H1 (cell line): ENCODE results near the gene CACNA1B. TPM values are rescaled to one million over a fixed set of nuclear protein-coding genes. Genes with fewer than 3 reads are reported as not detected.
A peak's percentile ranks its signal among the peaks of the same experiment; 100 is the strongest.

Experiments
- CTCF ChIA-PET: fragments of 300-600 bp; sonication (Branson Sonifier 250); formaldehyde crosslinking; loops from one replicate; lab custom pipeline; 2021; ENCODE audit not compliant: partially characterized antibody; lab: Charles Lee
- POLR2A ChIA-PET: fragments of 300-600 bp; sonication (Branson Sonifier 250); formaldehyde crosslinking; loops from one replicate; lab custom pipeline; 2021; ENCODE audit warnings: inconsistent platforms; ENCODE audit not compliant: partially characterized antibody; lab: Charles Lee
- DNase-seq, 2 experiments: peaks; one replicate each; pipeline versions ENCODE4 v3.0.0 to v3.0.0-alpha.2; 2010 to 2022; ENCODE audit warnings: low spot score in 2 of 2, low read depth in 1 of 2, mixed read lengths in 1 of 2
- FAIRE-seq: peaks from 2 replicates; lab custom pipeline; 2011; peaks lifted over from hg19 to GRCh38; lab: Jason Lieb, UNC
- H2AFZ ChIP-seq: 2 replicates; pipeline ENCODE4 v1.8.1; 2012; ENCODE audit warnings: low read length, inconsistent platforms
- H2AK5ac ChIP-seq: 2 replicates; pipeline ENCODE4 v1.6.1; 2013; ENCODE audit warnings: low read depth, low read length
- H2BK120ac ChIP-seq: replicated peaks from 2 replicates; pipeline ENCODE3; 2013; ENCODE audit warnings: low read depth, low read length, inconsistent platforms
- H2BK12ac ChIP-seq: 2 replicates; pipeline ENCODE4 v1.6.1; 2013; ENCODE audit warnings: low read depth, low read length
- H2BK15ac ChIP-seq: 2 replicates; pipeline ENCODE4 v1.6.1; 2013; ENCODE audit warnings: low read length
- H2BK20ac ChIP-seq: 2 replicates; pipeline ENCODE4 v1.6.1; 2013; ENCODE audit warnings: low read length
- H2BK5ac ChIP-seq: 2 replicates; pipeline ENCODE4 v1.6.1; 2013; ENCODE audit warnings: low read depth, low read length
- H3K14ac ChIP-seq: 2 replicates; pipeline ENCODE4 v1.6.1; 2013; ENCODE audit warnings: inconsistent platforms; ENCODE audit not compliant: insufficient read length
- H3K18ac ChIP-seq: 2 replicates; pipeline ENCODE4 v1.6.1; 2013; ENCODE audit warnings: low read length; ENCODE audit errors: extremely low read depth
- H3K23ac ChIP-seq: 2 replicates; pipeline ENCODE4 v1.6.1; 2013; ENCODE audit warnings: inconsistent platforms; ENCODE audit not compliant: insufficient read length
- H3K23me2 ChIP-seq: 2 replicates; pipeline ENCODE4 v1.6.1; 2013; ENCODE audit warnings: low read depth, low read length
- H3K27ac ChIP-seq: 2 replicates; pipeline ENCODE4 v1.6.1; 2011; ENCODE audit warnings: low read depth, low read length, inconsistent platforms
- H3K27me3 ChIP-seq, 4 experiments: replicated peaks in 1 of 4; 1 replicate in 1 of 4; 2 replicates in 3 of 4; pipeline versions ENCODE4 v1.6.1 to v1.8.1; 2011 to 2013; ENCODE audit warnings: low read length in 3 of 4, mild to moderate bottlenecking in 3 of 4, inconsistent platforms in 2 of 4, mixed read lengths in 2 of 4, moderate library complexity in 1 of 4; ENCODE audit not compliant: control insufficient read depth in 3 of 4, insufficient read depth in 3 of 4; ENCODE audit errors: extremely low read depth in 1 of 4
- H3K36me3 ChIP-seq, 4 experiments: 2 replicates each; pipeline versions ENCODE4 v1.6.1 to v1.8.1; 2011 to 2013; ENCODE audit warnings: mild to moderate bottlenecking in 4 of 4, low read length in 3 of 4, moderate library complexity in 2 of 4, control low read depth in 1 of 4, inconsistent platforms in 1 of 4; ENCODE audit not compliant: insufficient read depth in 4 of 4, control insufficient read depth in 2 of 4
- H3K4ac ChIP-seq: replicated peaks from 2 replicates; pipeline ENCODE3; 2013; ENCODE audit warnings: low read length, low read depth, mixed read lengths, inconsistent platforms; ENCODE audit not compliant: insufficient read length
- H3K4me1 ChIP-seq, 4 experiments: replicated peaks in 1 of 4; 1 replicate in 1 of 4; 2 replicates in 3 of 4; pipeline versions ENCODE4 v1.6.1 to v1.8.1; 2011 to 2013; ENCODE audit warnings: low read length in 3 of 4, inconsistent platforms in 2 of 4, mixed read lengths in 1 of 4; ENCODE audit not compliant: insufficient read depth in 4 of 4, control insufficient read depth in 3 of 4
- H3K4me2 ChIP-seq, 2 experiments: 2 replicates each; pipeline versions ENCODE4 v1.6.1 to v1.8.1; 2011 to 2013; ENCODE audit warnings: low read depth in 2 of 2, low read length in 2 of 2, control low read depth in 1 of 2, inconsistent platforms in 1 of 2, mild to moderate bottlenecking in 1 of 2; ENCODE audit not compliant: insufficient read depth in 1 of 2
- H3K4me3 ChIP-seq, 4 experiments: fragments of 200-600, 300-600 bp in 1 of 4; sonication (generic), shearing (Covaris generic), sonication (Bioruptor Twin) in 1 of 4; 2 replicates each; pipeline versions ENCODE4 v1.5.1 to v1.8.1; 2011 to 2016; ENCODE audit warnings: low read length in 4 of 4, low read depth in 3 of 4, control low read depth in 2 of 4, inconsistent platforms in 2 of 4, mild to moderate bottlenecking in 2 of 4, mixed read lengths in 1 of 4, moderate library complexity in 1 of 4; ENCODE audit not compliant: insufficient read depth in 2 of 4; ENCODE audit errors: extremely low read depth in 1 of 4
- H3K56ac ChIP-seq: replicated peaks from 2 replicates; pipeline ENCODE3; 2013; ENCODE audit warnings: low read depth, mild to moderate bottlenecking, mixed read lengths, low read length, inconsistent platforms; ENCODE audit not compliant: insufficient read length
- H3K79me1 ChIP-seq: 2 replicates; pipeline ENCODE4 v1.6.1; 2013; ENCODE audit warnings: low read depth, low read length, control low read depth
- H3K79me2 ChIP-seq, 2 experiments: 2 replicates each; pipeline versions ENCODE4 v1.6.1 to v1.8.1; 2012 to 2013; ENCODE audit warnings: low read length in 2 of 2, mild to moderate bottlenecking in 2 of 2, inconsistent platforms in 1 of 2; ENCODE audit not compliant: insufficient read depth in 2 of 2, control insufficient read depth in 1 of 2
- H3K9ac ChIP-seq, 4 experiments: replicated peaks in 1 of 4; 1 replicate in 1 of 4; 2 replicates in 3 of 4; pipeline versions ENCODE4 v1.6.1 to v1.8.1; 2011 to 2013; ENCODE audit warnings: low read depth in 3 of 4, low read length in 3 of 4, control low read depth in 2 of 4, mild to moderate bottlenecking in 2 of 4, moderate library complexity in 2 of 4, inconsistent platforms in 1 of 4; ENCODE audit errors: extremely low read depth in 1 of 4
- H3K9me3 ChIP-seq, 2 experiments: 2 replicates each; pipeline versions ENCODE4 v1.6.1 to v1.8.1; 2012 to 2013; ENCODE audit warnings: mild to moderate bottlenecking in 2 of 2, moderate library complexity in 2 of 2, control low read depth in 1 of 2, inconsistent platforms in 1 of 2, low read depth in 1 of 2, low read length in 1 of 2, mixed read lengths in 1 of 2; ENCODE audit not compliant: insufficient read depth in 2 of 2
- H4K20me1 ChIP-seq, 2 experiments: replicated peaks in 1 of 2; 2 replicates each; pipeline versions ENCODE3 to v1.8.1; 2011 to 2013; ENCODE audit warnings: inconsistent platforms in 2 of 2, low read length in 2 of 2, mild to moderate bottlenecking in 1 of 2; ENCODE audit not compliant: insufficient read depth in 2 of 2, control insufficient read depth in 1 of 2
- H4K5ac ChIP-seq: 2 replicates; pipeline ENCODE4 v1.6.1; 2013; ENCODE audit warnings: low read length, low read depth, mixed read lengths, inconsistent platforms; ENCODE audit not compliant: insufficient read length
- H4K8ac ChIP-seq: 2 replicates; pipeline ENCODE4 v1.8.0; 2013; ENCODE audit warnings: mild to moderate bottlenecking, moderate library complexity, low read length, inconsistent platforms; ENCODE audit not compliant: insufficient read depth; ENCODE audit errors: extremely low read depth
- H4K91ac ChIP-seq: replicated peaks from 2 replicates; pipeline ENCODE3; 2013; ENCODE audit warnings: low read length, mixed read lengths, inconsistent platforms; ENCODE audit not compliant: insufficient read length
- ASH2L ChIP-seq: fragments of 200-600, 300-600 bp; sonication (generic); IDR thresholded peaks from one replicate; pipeline ENCODE4 v1.7.1; 2017; ENCODE audit warnings: low read length
- BACH1 ChIP-seq: IDR thresholded peaks from 2 replicates; pipeline ENCODE4 v1.6.1; 2012; ENCODE audit warnings: low read length, improper control_type of control experiment
- CHD2 ChIP-seq: IDR thresholded peaks from 2 replicates; pipeline ENCODE4 v1.6.1; 2012; ENCODE audit warnings: low read length, improper control_type of control experiment
- EGR1 ChIP-seq: IDR thresholded peaks from 2 replicates; pipeline ENCODE4 v1.6.1; 2011; ENCODE audit warnings: low read depth, low read length, borderline replicate concordance
- JUN ChIP-seq: IDR thresholded peaks from 2 replicates; pipeline ENCODE4 v1.6.1; 2011; ENCODE audit warnings: low read depth, mild to moderate bottlenecking, improper control_type of control experiment, low read length
- KDM4A ChIP-seq: IDR thresholded peaks from one replicate; pipeline ENCODE4 v1.7.1; 2012; ENCODE audit warnings: low read depth, mild to moderate bottlenecking, moderate library complexity, low read length, inconsistent platforms; ENCODE audit not compliant: severe bottlenecking
- PHF8 ChIP-seq: fragments of 200-600 bp; sonication (generic); conservative IDR thresholded peaks from 2 replicates; pipeline ENCODE4 v1.7.1; 2012; ENCODE audit warnings: low read depth, mild to moderate bottlenecking, inconsistent platforms, low read length, moderate library complexity
- RAD21 ChIP-seq, 2 experiments: IDR thresholded peaks in 1 of 2; conservative IDR thresholded peaks in 1 of 2; 2 replicates each; pipeline ENCODE4 v1.6.1; 2011; ENCODE audit warnings: low read depth in 2 of 2, low read length in 2 of 2, improper control_type of control experiment in 1 of 2, inconsistent platforms in 1 of 2, mild to moderate bottlenecking in 1 of 2, moderate library complexity in 1 of 2
- RXRA ChIP-seq: IDR thresholded peaks from 2 replicates; pipeline ENCODE4 v1.6.1; 2011; ENCODE audit warnings: low read depth, mild to moderate bottlenecking, low read length, moderate library complexity; ENCODE audit not compliant: insufficient read depth
- SIN3A ChIP-seq, 2 experiments: IDR thresholded peaks in 1 of 2; conservative IDR thresholded peaks in 1 of 2; 2 replicates each; pipeline ENCODE4 v1.6.1; 2011 to 2012; ENCODE audit warnings: low read length in 2 of 2, improper control_type of control experiment in 1 of 2, low read depth in 1 of 2, mild to moderate bottlenecking in 1 of 2
- WGBS, 2 experiments: shearing (Covaris generic) in 1 of 2; methylation state at CpG; one replicate each; pipeline versions ENCODE4 v1.1.6 to v1.1.7; 2013 to 2015; ENCODE audit warnings: low lambda C conversion rate in 2 of 2, mixed read lengths in 2 of 2, inconsistent platforms in 1 of 2, low coverage in 1 of 2, missing lambda C conversion rate in 1 of 2; ENCODE audit not compliant: insufficient replicate concordance in 2 of 2, insufficient coverage in 1 of 2, insufficient read length in 1 of 2; ENCODE audit errors: extremely low coverage in 1 of 2, missing lambda C conversion rate in 1 of 2; 5-methylcytosine and 5-hydroxymethylcytosine counted together
- polyA plus RNA-seq, 7 experiments: library from polyadenylated mRNA; depleted of rRNA in 3 of 7; stranded (reverse) in 5 of 7; unstranded in 2 of 7; fragments of >200 nt in 5 of 7; fragments of 200-250 nt in 2 of 7; gene quantifications; 1 replicate in 5 of 7; 2 replicates in 1 of 7; 4 replicates in 1 of 7; pipeline versions ENCODE4 v1.2.1 to v1.2.3, GENCODE V29; 2011 to 2013; ENCODE audit warnings: missing spikeins in 2 of 7, mixed read lengths in 2 of 7
- total RNA-seq: library from RNA; stranded (reverse); fragmentation: NEBNext Ultra II Directional; extraction: Animal tissue kit (Norgen Biotek cat#: 25700); gene quantifications from 2 replicates; pipeline ENCODE4 v1.2.1, GENCODE V29; 2021

Gene CACNA1B
- total and polyA plus RNA-seq, 2 of the 8 experiments (the other 6 are each of a cell fraction or from before 2014, with no cell fraction given) = 1.5 to 5.7 TPM

DNA sequence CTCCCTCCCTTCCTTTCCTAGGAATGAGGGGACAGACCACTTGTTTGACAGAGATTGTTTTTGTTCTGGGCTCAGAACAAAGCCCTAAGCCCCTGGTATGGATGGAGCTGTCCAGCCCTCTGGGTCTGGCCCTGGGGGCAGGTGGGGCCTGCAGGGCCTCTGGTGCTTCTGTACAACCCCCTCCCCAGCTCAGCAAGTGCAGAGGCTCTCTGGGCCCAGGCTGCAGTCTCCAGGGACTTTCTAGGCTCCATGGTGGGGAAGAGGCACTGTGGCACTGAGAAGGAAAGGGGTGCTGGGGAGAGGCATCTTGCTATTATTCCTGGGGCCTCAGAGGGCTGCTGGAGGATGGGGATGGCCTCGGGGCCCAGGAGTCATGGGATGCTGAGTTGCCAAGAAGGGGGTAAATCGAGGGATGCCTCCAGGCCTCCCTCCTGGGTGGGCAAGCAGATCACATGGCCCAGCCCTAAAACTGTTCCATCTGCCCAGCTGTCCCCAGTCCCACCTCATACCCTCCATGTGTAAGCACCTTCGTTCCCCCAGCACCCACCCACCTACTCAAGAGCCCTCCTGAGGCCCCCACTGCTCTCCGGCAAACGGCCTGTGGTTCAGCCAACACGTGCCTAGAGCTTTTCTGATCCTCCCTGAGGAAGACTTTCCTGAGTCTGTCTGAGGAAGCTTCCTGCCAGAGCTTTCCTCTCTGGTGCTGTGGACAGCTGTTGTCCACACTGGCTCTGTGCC is 225.7 kb downstream of the CACNA1B start:
- no peak overlapping the region for H2BK20ac ChIP-seq
- H3K27me3 ChIP-seq = no peaks in the 10 kb centered on the region
- DNase-seq = peak in 1 of 2 experiments; percentile 26
- POLR2A ChIA-PET = no interaction called here
- no peak overlapping the region for H2AK5ac ChIP-seq
- no peak overlapping the region for H3K4ac ChIP-seq
- H3K4me3 ChIP-seq = no peak overlapping the region
- H3K23ac ChIP-seq = no peak overlapping the region
- H3K56ac ChIP-seq = no peak overlapping the region
- H4K8ac ChIP-seq = no peak overlapping the region; the same call in 1 of the 2 replicates
- no peak for FAIRE-seq
- peaks cover 0 to 4% of the 10 kb centered on the region in 2 experiments for H4K20me1 ChIP-seq
- no peak overlapping the region for H3K14ac ChIP-seq
- H4K5ac ChIP-seq = no peak overlapping the region
- H3K27ac ChIP-seq = no peak overlapping the region
- H3K79me2 ChIP-seq = no peaks in the 10 kb centered on the region
- H3K4me1 ChIP-seq = no peaks in the 10 kb centered on the region; a peak in 1 of 7 replicates
- H3K18ac ChIP-seq = no peak overlapping the region
- H3K36me3 ChIP-seq = no peaks in the 10 kb centered on the region
- no peak overlapping the region for H2BK12ac ChIP-seq
- WGBS, 2 experiments = 83% methylated on average over 6 of the region's 6 CpGs; no CpG with 5 or more reads in 1 of the 2 experiments
- no peaks in the 10 kb centered on the region for H3K79me1 ChIP-seq
- no peak overlapping the region for H2AFZ ChIP-seq
- no peak overlapping the region for H3K4me2 ChIP-seq
- no peak overlapping the region for H4K91ac ChIP-seq
- H2BK120ac ChIP-seq = no peak overlapping the region
- CTCF ChIA-PET = interaction anchor here (0.6 to 1.5 kb wide), 4 partner anchors 35 to 354 kb away, joined by 3 to 4 read pairs (median 3); no protein-coding TSS in a partner anchor
- no peaks in the 10 kb centered on the region for H3K23me2 ChIP-seq
- H3K9me3 ChIP-seq = peaks cover 29 to 86% of the 10 kb centered on the region in 2 experiments; a peak in 3 of 4 replicates
- no peak overlapping the region for H2BK15ac ChIP-seq
- H3K9ac ChIP-seq = no peak overlapping the region
- no peak overlapping the region for H2BK5ac ChIP-seq
- TF ChIP-seq SIN3A (conservative IDR thresholded peaks at IDR 0.05 in 1 of 2, IDR thresholded peaks at IDR 0.05 in 1 of 2; ENCODE audit: low read depth in 1 of 2, low read length in 2 of 2) (no peak), JUN (no peak), RAD21 (IDR thresholded peaks at IDR 0.05 in 1 of 2, conservative IDR thresholded peaks at IDR 0.05 in 1 of 2; ENCODE audit: low read depth in 2 of 2, low read length in 2 of 2) (no peak), RXRA (no peak), BACH1 (no peak), KDM4A (no peak), CHD2 (no peak), ASH2L (no peak), EGR1 (no peak), PHF8 (no peak)
- TF ChIP-seq, all 59 proteins: peak for 0
